Stimulated activated CD8-positive, alpha-beta memory T cell treated with anti-CD3 and anti-CD28 coated beads, Interleukin-7, amount 100 ng/mL, for 24 hours (primary cell): ENCODE data around the gene TMUB1.

Experiments
- DNase-seq: peaks from one replicate; pipeline ENCODE4 v3.0.0-alpha.2; 2020; ENCODE audit warnings: low read depth

The TMUB1 gene, protein sequence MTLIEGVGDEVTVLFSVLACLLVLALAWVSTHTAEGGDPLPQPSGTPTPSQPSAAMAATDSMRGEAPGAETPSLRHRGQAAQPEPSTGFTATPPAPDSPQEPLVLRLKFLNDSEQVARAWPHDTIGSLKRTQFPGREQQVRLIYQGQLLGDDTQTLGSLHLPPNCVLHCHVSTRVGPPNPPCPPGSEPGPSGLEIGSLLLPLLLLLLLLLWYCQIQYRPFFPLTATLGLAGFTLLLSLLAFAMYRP

DNA sequence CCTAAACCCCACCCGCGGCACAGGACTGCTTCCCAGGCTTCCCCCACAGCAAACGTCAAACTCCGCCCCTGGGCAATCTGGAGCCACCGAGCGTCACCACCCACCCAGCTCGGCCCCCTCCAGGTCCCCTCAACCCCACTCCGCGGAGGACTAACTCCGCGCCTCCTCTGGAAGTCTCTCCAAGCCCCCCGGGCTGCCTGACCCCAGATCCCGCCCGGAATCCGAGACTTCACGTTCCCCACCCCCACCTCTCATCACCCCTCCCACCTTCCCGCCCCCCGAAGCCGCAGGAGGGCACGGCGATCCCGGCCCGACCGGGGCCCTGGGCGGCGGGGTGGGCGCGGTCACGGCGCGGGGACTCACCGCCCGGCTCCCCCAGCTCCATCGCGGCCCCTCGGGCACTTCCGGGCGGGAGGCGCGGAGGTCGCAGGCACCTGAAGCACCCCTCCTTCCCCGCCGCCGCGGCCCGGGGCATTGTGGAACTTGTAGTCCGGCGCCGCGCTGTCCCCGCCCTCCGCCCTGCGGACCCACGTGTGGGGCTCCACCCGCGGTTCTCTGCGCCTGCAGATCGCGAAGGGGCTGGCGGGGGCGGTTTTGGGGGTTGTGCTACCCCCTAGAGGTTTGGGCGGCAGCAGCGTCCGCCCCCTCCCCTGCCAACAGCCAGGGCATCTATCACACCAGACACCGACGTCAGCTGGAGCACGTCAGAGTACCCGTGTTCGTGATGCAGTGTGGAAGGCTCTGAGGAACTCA, at the start of gene TMUB1:
TMUB1 (minus strand) TSS at position 423 of the 753 bp plus-strand sequence. CDS start 930 bp downstream, outside the sequence.
- DNase-seq, result peak; percentile 64

DNA sequence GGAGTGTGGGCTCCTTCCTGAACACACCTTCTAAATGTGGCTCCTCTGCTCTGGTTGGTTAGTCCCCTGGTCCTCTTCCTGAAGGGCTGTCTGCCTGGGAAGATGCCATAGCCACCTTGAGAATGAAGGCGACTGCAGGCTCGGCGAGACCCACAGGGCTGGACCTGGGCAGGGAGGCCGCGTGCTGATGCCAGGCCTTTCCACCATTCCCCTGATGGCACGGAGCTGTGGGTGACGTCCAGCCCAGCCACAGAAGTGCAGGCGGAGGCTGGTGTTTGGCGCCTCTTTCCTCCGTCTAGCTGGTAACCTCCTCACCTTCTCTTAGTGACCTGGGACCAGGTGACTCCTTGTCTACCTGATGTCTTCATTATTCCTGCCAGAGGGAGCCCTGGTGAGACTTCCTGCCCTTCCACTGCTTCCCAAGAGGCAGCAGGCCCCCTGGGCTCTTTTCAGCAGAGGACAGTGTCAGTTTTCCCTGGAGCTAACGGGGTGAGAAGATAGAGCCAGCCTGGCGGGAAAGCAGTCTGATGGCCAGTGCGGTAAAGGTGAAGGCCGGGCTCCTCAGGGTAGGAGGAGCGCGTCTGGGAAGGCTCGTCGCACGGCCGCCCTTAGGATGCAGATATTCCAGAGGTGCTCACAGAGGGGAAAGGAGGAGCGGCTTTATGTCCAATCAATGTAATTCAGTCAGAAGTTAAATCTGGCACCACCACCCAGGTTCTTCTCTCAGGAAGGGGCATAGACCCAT, 49.3 kb upstream of the TMUB1 start:
- no peak for DNase-seq

DNA sequence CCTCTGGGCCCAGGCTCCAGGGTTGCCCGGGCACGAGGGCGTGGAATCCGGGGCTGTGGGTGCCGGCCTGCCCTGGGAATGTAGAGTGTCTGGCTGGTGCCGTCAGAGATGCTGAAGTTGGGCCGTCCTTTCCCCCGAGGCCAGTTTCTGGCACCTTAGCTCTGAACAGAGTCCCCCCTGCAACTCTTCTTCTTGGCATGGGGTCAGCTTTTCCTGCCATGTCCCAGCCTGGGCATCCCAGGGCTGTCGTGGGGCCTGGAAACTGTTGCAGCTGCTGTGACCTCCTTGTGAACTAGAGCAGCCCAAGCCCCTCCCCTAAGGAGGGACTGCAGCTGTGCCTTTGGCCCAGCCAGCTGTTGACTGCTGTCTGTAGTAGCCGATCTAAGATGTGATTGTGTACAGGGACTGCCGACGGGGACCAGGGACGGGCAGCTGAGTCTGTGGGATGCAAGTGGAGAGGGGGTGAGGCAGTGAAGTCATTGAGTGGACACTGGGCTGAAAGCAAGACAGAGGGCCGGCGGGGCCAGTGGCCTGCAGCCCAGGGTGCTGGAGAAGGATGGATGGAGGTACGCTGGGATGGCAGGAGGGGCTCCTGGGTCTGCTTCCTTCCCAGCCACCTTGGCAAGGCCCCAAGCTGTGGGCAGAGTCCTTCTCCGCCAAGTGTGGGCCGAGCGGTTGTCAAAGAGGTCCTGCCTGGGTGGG, 48.5 kb upstream of the TMUB1 start:
- DNase-seq, result no peak

DNA sequence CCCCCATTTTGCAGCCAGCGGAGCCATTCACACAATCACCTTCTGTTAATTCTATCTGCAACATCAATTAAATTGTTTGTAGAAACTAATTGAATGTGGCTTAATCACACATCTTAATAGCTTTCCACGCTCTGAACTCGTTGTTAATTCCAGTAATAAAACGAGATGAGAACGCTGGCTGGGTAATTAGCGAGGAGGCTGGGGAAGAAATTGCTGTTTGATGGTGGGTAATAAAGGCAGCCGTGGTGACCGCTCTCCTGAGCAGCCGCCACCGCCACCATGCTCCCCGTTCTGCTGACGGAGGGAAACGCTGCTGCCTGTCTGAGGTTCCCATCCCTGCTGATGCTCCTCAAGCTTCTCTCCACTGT, 47.9 kb upstream of the TMUB1 start:
- no peak for DNase-seq

DNA sequence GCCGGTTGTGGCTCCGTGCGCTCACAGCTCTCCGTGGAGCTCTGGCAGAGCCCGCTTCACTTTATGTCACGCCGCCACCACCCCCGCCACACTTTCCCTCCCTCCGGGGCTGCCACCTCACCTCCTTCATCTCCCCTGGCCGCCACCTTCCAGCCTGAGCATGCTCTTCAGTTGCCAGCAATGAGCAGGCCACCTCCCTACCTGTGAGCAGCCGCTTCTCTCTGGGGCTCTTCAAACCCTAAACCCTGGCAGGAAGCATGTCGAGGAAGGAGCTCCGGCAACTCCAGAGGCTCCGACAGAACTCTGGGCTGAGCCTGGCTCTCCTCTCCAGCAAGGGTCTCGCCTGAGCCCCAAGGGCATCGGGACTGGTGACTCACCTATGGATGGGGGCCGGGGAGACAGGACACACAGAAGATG, 47.5 kb upstream of the TMUB1 start:
- DNase-seq, result no peak

DNA sequence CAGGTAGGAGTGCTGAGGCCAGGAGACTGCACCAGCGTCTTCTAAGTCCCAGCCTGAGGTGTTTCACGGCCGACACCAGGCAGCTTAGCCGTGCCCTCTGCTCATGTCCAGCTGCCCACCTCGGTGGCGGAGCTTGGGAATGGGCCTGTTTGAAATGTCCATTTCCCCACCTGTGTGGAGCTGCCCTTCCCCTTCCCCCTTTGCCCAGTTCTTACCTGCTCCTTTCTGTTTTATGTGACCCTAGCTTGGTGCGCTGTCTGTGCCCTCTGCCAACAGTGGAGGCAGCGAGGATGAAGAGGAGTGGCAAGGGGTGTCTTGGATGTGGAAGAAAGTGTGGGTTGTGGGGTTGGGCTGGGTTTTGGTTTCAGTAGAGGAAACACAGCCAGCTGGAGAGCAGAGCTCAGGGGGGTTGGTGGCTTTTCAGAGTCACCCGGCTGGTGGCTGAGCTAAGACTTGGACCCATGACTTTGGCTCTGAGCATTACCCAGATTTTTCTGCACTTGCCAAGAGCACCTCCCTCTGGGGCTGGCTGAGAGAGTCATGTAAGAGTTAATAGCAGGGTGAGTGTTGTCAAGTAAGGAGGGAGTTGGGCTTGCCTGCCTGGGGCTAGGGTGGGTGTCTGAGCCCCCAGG, 46.8 kb upstream of the TMUB1 start:
- DNase-seq, result no peak

DNA sequence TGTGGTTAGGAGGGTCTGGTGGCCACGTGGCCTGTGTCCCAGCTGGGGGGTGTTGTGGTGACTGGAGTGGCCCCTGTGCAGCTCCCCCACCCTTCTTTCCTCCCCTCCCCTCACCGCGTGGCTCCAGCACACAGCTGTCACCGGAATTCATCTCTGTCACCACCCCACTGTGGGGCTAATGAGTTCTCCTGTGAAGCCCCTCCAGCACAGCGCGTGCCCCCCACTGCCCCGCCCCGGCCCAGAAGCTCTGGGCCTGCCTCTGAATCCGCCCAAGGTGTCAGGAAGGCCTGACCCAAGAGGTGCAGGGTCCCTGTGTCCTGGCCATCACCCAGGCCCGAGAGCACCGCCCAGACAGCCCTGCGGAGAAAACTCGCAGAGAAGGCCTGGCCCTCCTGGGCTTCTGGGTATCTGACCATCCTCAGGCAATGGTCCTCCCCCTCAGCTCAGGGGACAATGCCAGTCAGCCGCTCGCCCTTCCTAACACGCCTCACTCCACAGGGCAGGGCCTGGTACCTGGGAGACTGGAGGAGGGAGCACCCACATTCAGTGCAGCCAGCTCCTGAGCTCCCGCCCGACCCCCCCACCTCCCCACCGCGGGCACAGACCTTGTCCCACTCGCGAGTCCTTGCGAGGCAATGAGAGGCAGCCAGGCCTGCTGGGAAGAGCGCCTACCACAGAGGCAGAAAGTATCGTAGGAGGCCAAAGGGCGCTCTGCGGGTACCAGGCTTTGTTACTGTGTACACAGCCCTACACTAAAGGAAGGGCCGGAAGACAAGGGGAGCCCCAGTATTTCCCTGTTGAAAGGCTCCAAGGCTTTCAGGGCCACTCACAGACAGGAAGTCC, 46.0 kb upstream of the TMUB1 start:
- DNase-seq, result no peak

DNA sequence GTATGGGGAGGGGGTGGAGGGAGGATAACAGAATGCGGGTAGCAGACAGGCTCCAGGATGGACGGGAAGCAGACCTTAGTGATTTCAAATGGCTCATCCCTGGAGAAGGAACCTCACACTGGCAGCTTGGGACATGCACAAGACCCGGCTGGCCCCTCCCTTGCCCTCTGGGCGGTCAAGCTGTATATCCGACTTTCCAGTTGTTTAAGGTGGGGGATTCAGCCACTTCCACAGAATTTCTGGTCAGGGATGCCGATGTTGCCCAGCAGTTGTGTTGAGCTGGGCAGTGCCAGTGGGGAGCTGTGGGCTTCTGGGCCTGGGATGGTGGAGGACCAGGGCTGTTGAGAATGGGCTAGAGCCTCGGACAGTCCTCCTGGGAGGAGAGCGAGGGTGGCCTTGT, 45.4 kb upstream of the TMUB1 start:
- no peak for DNase-seq

DNA sequence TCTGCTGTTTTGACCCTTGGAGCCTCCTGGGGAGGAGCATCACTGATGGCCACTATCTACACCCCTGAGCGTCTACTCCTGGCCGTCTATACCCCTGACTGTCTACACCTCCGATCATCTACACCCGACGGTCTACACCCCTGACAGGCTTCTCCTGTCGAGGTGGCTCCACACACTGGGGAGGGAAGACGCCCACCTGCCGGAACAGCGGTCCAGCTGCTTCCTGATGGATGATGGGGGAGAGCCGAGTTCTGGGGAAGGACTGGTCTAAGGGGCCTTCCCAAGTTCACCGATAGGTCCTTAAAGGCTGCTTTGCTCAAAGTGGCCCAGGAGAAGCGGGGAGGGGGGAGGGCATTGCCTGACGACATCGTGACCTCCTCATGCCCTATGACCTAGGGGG, 44.9 kb upstream of the TMUB1 start:
- DNase-seq, result no peak

DNA sequence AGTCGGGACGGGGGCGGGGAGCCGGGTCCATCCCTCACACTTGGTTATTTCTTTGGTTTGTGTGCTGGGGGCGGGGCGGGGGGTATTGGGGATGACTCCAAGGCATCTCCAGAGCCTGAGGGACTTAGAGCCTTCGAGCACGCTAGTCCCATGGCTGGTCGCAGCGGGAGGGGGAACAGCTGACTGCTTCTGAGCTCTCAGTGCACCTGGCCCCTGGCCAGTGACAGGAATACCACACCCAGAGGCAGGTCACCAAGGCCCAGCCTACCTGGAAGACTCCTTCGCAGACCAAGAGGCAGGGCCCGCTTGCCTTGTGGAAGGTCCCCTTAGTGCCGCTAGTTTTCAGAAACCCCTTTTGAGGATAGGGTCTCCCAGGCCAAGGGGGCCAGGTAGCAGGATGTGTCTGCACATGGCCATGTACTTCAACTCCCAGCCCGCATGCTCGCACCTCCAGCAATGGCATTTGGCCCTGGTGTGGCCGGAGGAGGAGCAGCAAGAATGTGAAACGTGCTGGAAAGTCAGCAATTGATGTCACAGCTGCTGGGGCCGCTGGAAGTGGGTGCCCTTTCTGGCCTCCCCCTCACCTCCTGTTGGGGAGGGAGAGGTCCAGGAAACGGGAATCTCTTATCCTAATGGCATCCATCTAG, 43.3 kb upstream of the TMUB1 start:
- DNase-seq, result no peak

DNA sequence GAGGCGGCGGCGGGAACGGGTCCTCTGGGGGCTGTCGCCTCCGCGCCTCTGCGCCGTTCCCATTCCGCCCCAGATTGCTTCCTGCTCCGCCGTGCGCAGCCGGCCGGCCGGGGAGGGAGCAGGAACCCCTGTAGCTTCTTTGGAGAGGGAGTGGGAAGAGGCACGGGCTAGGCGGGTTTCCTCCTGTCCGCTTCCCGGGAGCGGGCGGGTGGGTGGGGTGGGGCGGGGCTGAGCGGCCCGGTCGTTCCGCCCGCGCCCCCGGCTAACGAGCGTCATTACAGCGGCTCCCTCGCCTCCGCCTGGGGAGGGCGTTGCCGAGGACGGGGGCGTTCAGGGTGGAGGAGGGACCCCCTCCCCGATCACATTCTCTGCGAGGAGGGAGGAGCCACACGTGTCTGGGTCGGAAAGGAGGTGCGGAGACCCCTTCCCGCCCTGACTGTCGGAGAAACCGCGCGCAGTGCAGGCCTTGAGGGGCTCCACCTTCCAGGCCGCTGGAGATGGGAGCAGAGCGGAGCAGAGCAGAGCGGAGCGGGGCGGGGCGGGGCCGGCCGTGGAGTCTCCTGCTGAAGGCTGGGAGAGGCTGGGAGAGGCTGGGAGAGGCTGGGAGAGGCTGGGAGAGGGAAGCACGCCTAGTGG, 42.7 kb upstream of the TMUB1 start:
- DNase-seq, result no peak

DNA sequence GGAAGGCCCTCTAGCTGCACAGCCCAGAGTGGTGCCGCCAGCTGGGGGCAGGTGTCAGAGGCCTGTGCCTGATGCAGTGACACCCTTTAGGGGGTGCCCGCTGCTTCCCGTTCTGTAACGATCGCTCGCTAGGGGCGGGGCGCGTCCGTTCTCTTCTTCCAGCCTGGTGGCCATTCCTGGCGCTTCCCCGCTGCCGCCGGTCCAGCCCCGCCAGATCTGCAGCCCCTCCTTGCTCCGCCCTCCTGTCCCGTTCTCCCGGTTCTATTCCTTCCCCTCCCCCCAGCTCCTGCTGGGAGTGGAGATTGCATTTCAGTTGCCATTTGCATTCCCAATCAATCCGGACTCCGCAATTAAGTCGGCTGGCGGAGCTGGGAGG, 42.2 kb upstream of the TMUB1 start:
- no peak for DNase-seq

DNA sequence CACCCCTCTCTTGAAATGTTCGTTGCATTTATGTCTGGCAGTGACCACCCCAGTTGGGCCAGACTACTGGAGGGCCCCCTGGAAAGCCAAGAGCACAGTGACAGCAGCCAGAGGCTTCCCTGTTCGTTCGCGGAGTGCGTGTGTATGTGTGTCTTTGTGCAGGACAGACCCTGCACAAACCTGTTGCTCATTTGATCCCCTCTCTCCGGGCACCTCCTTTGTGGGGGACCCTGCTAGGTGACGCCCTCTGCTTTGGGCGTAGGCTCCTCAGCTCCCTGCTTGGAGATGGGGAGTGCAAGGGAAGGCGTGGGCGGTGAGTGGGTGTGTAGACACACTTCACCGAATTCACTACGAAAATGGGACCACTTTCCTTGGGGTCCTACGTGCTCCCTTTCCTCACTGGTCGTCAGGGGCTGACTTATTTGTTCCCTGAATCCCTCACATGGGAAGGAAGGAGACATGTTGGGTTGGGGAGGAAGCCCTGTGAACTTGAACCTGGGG, 41.7 kb upstream of the TMUB1 start:
- no peak for DNase-seq

DNA sequence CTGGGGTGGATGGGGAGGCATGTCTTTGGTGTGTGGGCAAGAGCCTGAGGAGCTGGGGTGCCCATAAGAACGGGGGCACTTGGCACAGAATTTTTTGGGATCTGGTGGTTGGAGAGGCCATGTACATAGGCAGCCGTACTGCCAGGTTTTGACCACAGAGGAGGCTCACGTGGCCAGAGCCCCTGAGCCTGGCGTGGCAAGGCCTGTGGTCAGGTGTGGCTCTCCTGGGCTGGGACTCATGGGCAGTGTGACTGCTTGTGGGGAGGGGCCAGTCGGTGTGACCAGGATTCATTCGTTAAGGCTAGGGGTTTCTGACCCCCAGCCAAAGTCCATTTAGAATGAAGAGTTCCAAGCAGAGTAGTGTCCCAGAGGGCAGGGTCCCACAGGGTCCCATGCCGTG, 41.2 kb upstream of the TMUB1 start:
- DNase-seq, result no peak

DNA sequence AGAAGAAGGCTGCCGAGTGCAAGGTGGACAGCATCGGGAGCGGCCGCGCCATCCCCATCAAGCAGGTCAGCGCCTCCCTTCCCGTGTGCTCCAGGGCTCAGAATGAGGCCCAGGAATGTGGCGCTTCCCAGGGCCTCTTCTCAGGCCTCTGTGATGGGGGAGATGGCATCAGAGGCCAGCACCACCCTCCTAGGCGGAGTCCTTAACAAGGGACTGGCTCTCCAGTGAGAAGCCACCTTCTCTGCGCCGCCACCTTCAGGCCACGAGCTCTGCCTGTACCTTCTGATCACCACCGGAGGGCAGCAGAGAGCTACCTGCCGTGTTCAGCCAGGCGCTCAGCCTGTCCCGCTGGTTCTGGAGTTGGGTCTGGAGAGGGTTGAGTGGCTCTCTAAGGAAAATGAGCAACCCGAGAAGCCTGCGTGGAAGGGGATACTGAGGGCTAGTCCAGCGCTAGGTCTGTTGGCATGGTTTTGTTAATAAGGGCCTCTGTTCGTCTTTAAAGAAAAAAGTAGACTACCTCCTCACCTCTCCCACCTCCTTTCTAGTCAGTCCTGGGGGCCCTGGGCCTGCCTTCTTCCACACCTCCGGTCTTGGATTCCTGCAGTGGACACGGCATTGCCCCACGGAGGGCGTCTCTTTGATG, 40.6 kb upstream of the TMUB1 start:
- peak; percentile 64 for DNase-seq

DNA sequence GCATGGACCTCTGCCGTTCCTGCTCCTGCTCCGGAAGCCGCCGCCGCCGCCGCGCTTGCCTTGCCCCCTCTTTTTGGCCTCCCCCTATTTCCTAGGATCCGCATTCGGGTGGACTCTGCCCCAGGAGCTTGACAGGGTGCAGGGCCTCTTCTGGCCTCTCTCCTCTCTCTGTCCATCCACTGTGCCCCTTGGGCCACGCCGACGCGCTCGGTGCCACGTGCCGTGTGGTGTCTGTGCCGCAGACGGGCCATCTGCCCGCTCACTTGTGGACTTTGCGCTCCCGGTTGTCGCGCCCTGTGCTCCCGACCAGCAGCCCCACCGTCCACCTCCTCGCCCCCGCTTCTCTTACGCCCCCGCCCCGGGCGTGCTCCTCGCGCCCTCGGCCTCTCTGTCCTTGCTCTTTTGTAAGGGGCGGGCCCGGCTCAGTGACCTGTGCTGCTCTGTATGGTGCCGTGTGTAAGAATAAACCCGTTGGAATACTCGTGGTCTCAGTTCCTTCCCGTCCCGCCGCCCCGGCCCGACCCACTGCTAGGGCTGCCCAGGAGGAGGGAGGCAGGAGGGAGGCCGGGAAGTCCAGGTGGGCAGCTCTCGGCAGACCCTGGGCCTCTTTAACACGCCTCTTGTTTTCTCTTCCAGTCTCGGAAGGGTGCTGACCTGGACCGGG, 40.0 kb upstream of the TMUB1 start:
- DNase-seq, result no peak

DNA sequence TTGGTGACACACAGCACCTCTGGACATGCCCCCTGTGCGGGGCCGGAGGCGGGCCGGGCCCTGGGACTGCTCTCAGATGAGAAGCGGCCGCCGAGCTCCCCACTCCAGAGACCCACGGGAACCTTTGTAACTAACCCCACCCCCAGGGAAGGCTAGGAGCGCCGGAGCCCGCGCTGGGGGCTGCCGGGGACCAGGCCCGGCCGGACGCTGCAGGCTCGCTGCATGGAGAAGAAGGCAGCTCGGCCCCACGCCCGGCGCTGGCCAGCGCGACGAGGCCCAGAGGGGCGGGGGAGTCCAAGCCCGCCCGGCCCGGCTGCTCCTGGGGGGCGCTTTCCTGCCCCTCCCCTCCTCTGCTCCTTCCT, 39.5 kb upstream of the TMUB1 start:
- no peak for DNase-seq

DNA sequence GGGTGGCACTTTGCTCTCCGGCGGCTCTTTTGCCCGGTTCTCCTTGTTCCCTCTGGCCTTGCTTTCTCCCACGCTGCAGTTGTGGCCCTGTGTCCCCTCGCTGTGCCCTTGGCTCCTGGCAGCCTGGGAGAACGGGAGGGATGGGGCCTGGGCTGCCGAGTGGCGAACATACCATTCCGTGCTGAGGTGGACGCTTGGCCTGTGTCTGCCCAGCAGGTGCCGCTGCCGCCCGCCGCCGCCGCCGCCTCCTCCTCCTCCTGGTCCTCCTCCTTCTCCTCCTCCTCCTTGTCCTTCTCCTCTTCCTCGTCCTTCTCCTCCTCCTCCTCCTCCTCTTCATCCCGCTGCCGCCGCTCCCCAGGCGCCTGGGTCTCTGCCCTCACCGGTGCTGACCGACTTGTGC, 39.0 kb upstream of the TMUB1 start:
- DNase-seq, result no peak
